SK-N-SH (cell line): ENCODE measurements around the gene GLIPR1L2. TPM values are rescaled to one million over a fixed set of nuclear protein-coding genes. Genes with fewer than 3 reads are reported as not detected.
A peak's percentile ranks its signal among the peaks of the same experiment; 100 is the strongest.

Source experiments
- CTCF ChIA-PET: fragments of 300-600, 350-600 bp; formaldehyde crosslinking; extraction: SDS; loops from one replicate; lab custom pipeline; 2021; lab: Yijun Ruan, JAX
- POLR2A ChIA-PET: fragments of 350-600 bp; sonication (Branson Sonifier 250); formaldehyde crosslinking; extraction: SDS; loops from one replicate; lab custom pipeline; 2020; ENCODE audit warnings: antibody characterized with exemption, inconsistent platforms; lab: Yijun Ruan, JAX
- DNase-seq: peaks from one replicate; pipeline ENCODE4 v3.0.0; 2012
- H2AFZ ChIP-seq: fragments of 200-600 bp; sonication (generic); 2 replicates; pipeline ENCODE4 v1.8.1; 2016; ENCODE audit warnings: antibody characterized with exemption, mild to moderate bottlenecking, low read depth
- H3F3A ChIP-seq: fragments of 200-600 bp; sonication (generic); replicated peaks from 2 replicates; pipeline ENCODE3; 2016; ENCODE audit warnings: antibody characterized with exemption, mild to moderate bottlenecking; ENCODE audit not compliant: insufficient read depth
- H3K27ac ChIP-seq, 2 experiments: fragments of 200-500 bp in 1 of 2; fragments of 200-600 bp in 1 of 2; sonication (Bioruptor generic) in 1 of 2; sonication (generic), shearing (Covaris generic) in 1 of 2; 2 replicates each; pipeline versions ENCODE4 v1.5.1 to v1.6.1; 2014 to 2016; ENCODE audit warnings: low read depth in 2 of 2, inconsistent platforms in 1 of 2, low read length in 1 of 2, mild to moderate bottlenecking in 1 of 2, mixed read lengths in 1 of 2
- H3K27me3 ChIP-seq: fragments of 200-600 bp; sonication (generic), shearing (Covaris generic); 2 replicates; pipeline ENCODE4 v1.6.1; 2016; ENCODE audit warnings: mixed run types; ENCODE audit not compliant: insufficient read depth
- H3K36me3 ChIP-seq, 2 experiments: fragments of 200-500 bp in 1 of 2; fragments of 200-600 bp in 1 of 2; sonication (Bioruptor generic) in 1 of 2; sonication (generic) in 1 of 2; replicated peaks in 1 of 2; 2 replicates each; pipeline versions ENCODE3 to v1.5.1; 2014 to 2016; ENCODE audit warnings: low read length in 1 of 2, mild to moderate bottlenecking in 1 of 2; ENCODE audit not compliant: insufficient read depth in 2 of 2, control insufficient read depth in 1 of 2
- H3K4me1 ChIP-seq, 2 experiments: fragments of 200-500 bp in 1 of 2; fragments of 200-600 bp in 1 of 2; sonication (Bioruptor generic) in 1 of 2; sonication (generic), shearing (Covaris generic) in 1 of 2; 2 replicates each; pipeline versions ENCODE4 v1.5.1 to v1.6.1; 2014 to 2016; ENCODE audit warnings: low read depth in 1 of 2, low read length in 1 of 2, mixed run types in 1 of 2; ENCODE audit not compliant: insufficient read depth in 2 of 2, control insufficient read depth in 1 of 2
- H3K4me2 ChIP-seq: fragments of 200-600 bp; sonication (generic), shearing (Covaris generic); 2 replicates; pipeline ENCODE4 v1.6.1; 2017; ENCODE audit warnings: mixed run types
- H3K4me3 ChIP-seq, 2 experiments: fragments of 200-500 bp in 1 of 2; fragments of 200-600 bp in 1 of 2; sonication (Bioruptor generic) in 1 of 2; sonication (generic), shearing (Covaris generic) in 1 of 2; 2 replicates each; pipeline versions ENCODE4 v1.5.1 to v1.8.1; 2014 to 2016; ENCODE audit warnings: low read depth in 2 of 2, inconsistent platforms in 1 of 2, low read length in 1 of 2, mild to moderate bottlenecking in 1 of 2, mixed read lengths in 1 of 2, moderate library complexity in 1 of 2
- H3K79me2 ChIP-seq: fragments of 200-600 bp; sonication (generic); 2 replicates; pipeline ENCODE4 v1.8.1; 2017; ENCODE audit warnings: mild to moderate bottlenecking; ENCODE audit not compliant: insufficient read depth
- H3K9ac ChIP-seq: fragments of 200-600 bp; sonication (generic); 2 replicates; pipeline ENCODE4 v1.6.1; 2017; ENCODE audit warnings: mixed run types
- H3K9me2 ChIP-seq: fragments of 200-600 bp; sonication (generic); 2 replicates; pipeline ENCODE4 v1.6.1; 2017; ENCODE audit warnings: mixed run types
- H3K9me3 ChIP-seq: fragments of 200-600 bp; sonication (generic); 2 replicates; pipeline ENCODE4 v1.6.1; 2017; ENCODE audit warnings: mixed run types, mild to moderate bottlenecking, moderate library complexity
- H4K20me1 ChIP-seq: fragments of 200-600 bp; sonication (generic); 2 replicates; pipeline ENCODE4 v1.6.1; 2017; ENCODE audit warnings: mild to moderate bottlenecking, mixed run types; ENCODE audit not compliant: insufficient read depth
- CHD2 ChIP-seq: fragments of 150-350 bp; IDR thresholded peaks from 2 replicates; pipeline ENCODE4 v1.6.1; 2018; ENCODE audit warnings: low read length; ENCODE audit not compliant: partially characterized antibody
- ELF1 ChIP-seq: IDR thresholded peaks from 2 replicates; pipeline ENCODE4 v1.4.0; 2012
- EP300 ChIP-seq, 2 experiments: IDR thresholded peaks; 2 replicates each; pipeline versions ENCODE4 v1.4.0 to v1.6.1; 2012; ENCODE audit warnings: borderline replicate concordance in 1 of 2, low read depth in 1 of 2, low read length in 1 of 2
- EZH2phosphoT487 ChIP-seq: fragments of 200-600 bp; sonication (generic); IDR thresholded peaks from 2 replicates; pipeline ENCODE4 v1.6.1; 2017; ENCODE audit warnings: low read depth, mixed run types, mild to moderate bottlenecking, antibody characterized with exemption, moderate library complexity, borderline replicate concordance
- FOXJ3 ChIP-seq: sonication (generic); formaldehyde crosslinking; IDR thresholded peaks from 2 replicates; pipeline ENCODE4 v1.5.1; 2020; ENCODE audit warnings: mild to moderate bottlenecking, missing genetic modification reagents
- FOXM1 ChIP-seq: IDR thresholded peaks from 2 replicates; pipeline ENCODE4 v1.4.0; 2012; ENCODE audit warnings: low read depth, mild to moderate bottlenecking
- GABPA ChIP-seq: IDR thresholded peaks from 2 replicates; pipeline ENCODE4 v1.4.0; 2012; ENCODE audit warnings: low read depth, mild to moderate bottlenecking
- GATA2 ChIP-seq: sonication (generic); formaldehyde crosslinking; IDR thresholded peaks from 2 replicates; pipeline ENCODE4 v1.5.0; 2020; ENCODE audit warnings: mild to moderate bottlenecking, missing genetic modification reagents
- JUND ChIP-seq: IDR thresholded peaks from 2 replicates; pipeline ENCODE4 v1.4.0; 2012
- MAX ChIP-seq: IDR thresholded peaks from 2 replicates; pipeline ENCODE4 v1.4.0; 2012; ENCODE audit warnings: low read depth
- MEF2A ChIP-seq: IDR thresholded peaks from 2 replicates; pipeline ENCODE4 v1.4.0; 2012; ENCODE audit warnings: low read depth, borderline replicate concordance
- MXI1 ChIP-seq: IDR thresholded peaks from 2 replicates; pipeline ENCODE4 v1.6.1; 2012; ENCODE audit warnings: mild to moderate bottlenecking, low read depth, low read length, improper control_type of control experiment
- NFIC ChIP-seq: IDR thresholded peaks from 2 replicates; pipeline ENCODE4 v1.4.0; 2012; ENCODE audit warnings: borderline replicate concordance
- NRF1 ChIP-seq: IDR thresholded peaks from 2 replicates; pipeline ENCODE4 v1.6.1; 2012; ENCODE audit warnings: low read depth, mild to moderate bottlenecking, low read length
- POLR2AphosphoS5 ChIP-seq: IDR thresholded peaks from 2 replicates; pipeline ENCODE4 v1.6.1; 2012; ENCODE audit warnings: low read depth, low read length
- RCOR1 ChIP-seq: fragments of 150-350 bp; IDR thresholded peaks from 2 replicates; pipeline ENCODE4 v1.6.1; 2017; ENCODE audit warnings: antibody characterized with exemption, low read length
- REST ChIP-seq: IDR thresholded peaks from 2 replicates; pipeline ENCODE4 v1.6.1; 2012; ENCODE audit warnings: mild to moderate bottlenecking, low read depth, low read length, moderate library complexity
- RXRA ChIP-seq: IDR thresholded peaks from 2 replicates; pipeline ENCODE4 v1.4.0; 2012; ENCODE audit warnings: low read depth, mild to moderate bottlenecking, borderline replicate concordance
- SIN3A ChIP-seq: IDR thresholded peaks from 2 replicates; pipeline ENCODE4 v1.6.1; 2012; ENCODE audit warnings: low read depth, mild to moderate bottlenecking, low read length, moderate library complexity, borderline replicate concordance
- SMC3 ChIP-seq: IDR thresholded peaks from 2 replicates; pipeline ENCODE4 v1.6.1; 2012; ENCODE audit warnings: low read depth, low read length, improper control_type of control experiment
- TAF1 ChIP-seq: IDR thresholded peaks from 2 replicates; pipeline ENCODE4 v1.6.1; 2012; ENCODE audit warnings: low read depth, mild to moderate bottlenecking, low read length, moderate library complexity, borderline replicate concordance
- TCF12 ChIP-seq: IDR thresholded peaks from 2 replicates; pipeline ENCODE4 v1.4.0; 2012
- USF1 ChIP-seq: IDR thresholded peaks from 2 replicates; pipeline ENCODE4 v1.4.0; 2012; ENCODE audit warnings: low read depth, borderline replicate concordance
- YY1 ChIP-seq: IDR thresholded peaks from 2 replicates; pipeline ENCODE4 v1.4.0; 2012; ENCODE audit warnings: low read depth, mild to moderate bottlenecking
- ZBTB33 ChIP-seq: IDR thresholded peaks from 2 replicates; pipeline ENCODE4 v1.4.0; 2012; ENCODE audit warnings: low read depth, borderline replicate concordance
- polyA plus RNA-seq, 3 experiments: library from polyadenylated mRNA; depleted of rRNA; stranded (reverse); fragments of >200 nt; gene quantifications; 2 replicates each; pipeline ENCODE4 v1.2.3, GENCODE V29; 2012
- TF ChIP-seq, protein P1 (sequence below): IDR thresholded peaks from 2 replicates; pipeline ENCODE4; 2012
- TF ChIP-seq, protein P2 (sequence below): fragments of 150-350 bp; IDR thresholded peaks from 2 replicates; pipeline ENCODE4 v1.6.1; 2017; ENCODE audit warnings: antibody characterized with exemption, low read length, low read depth, borderline replicate concordance

The GLIPR1L2 gene
- polyA plus RNA-seq, 1 of the 3 experiments (the other 2 are of a cell fraction), result 0.13 TPM

DNA sequence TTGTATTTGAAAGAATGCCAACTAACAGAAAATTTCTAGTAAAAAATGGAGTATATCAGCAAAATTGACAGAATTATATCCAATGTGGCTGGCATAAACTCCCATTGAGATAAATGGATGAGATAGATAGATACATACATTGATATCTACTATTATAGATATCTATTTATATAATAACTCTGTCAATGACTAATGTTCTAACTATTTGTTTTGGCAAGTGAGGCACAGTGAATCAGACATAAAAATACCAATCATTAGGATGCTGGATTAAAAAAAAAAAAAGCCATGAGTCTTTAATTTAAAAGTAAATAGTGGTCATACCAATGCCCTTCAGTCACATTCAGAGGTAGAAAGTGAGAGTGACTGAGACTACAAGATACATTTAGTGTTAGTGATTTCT, 56.0 kb downstream of the GLIPR1L2 start:
- H3K4me2 ChIP-seq, result 0 out of 2 replicates have a peak overlapping the region, but pooled peaks have one; percentile 37
- ChIA-PET CTCF (interaction anchor here (1.1 to 1.2 kb wide), 2 partner anchors 14 to 38 kb away, joined by 3 to 4 read pairs; no protein-coding TSS in a partner anchor), POLR2A (no interaction called here)
- H3K27me3 ChIP-seq, result no peaks in the 10 kb centered on the region
- DNase-seq, result no peak
- no peaks in the 10 kb centered on the region for H3K79me2 ChIP-seq
- peaks cover 20% of the 10 kb centered on the region for H3F3A ChIP-seq
- no peak overlapping the region for H2AFZ ChIP-seq
- no peaks in the 10 kb centered on the region for H3K9me2 ChIP-seq
- H3K27ac ChIP-seq, result peak overlapping the region; percentile 16 to 79; a peak in 3 of 4 replicates
- H3K9me3 ChIP-seq, result no peaks in the 10 kb centered on the region
- no peaks in the 10 kb centered on the region for H3K36me3 ChIP-seq
- H3K9ac ChIP-seq, result peak overlapping the region; percentile 52
- no peak overlapping the region for H3K4me3 ChIP-seq
- H3K4me1 ChIP-seq, result peaks cover 0 to 27% of the 10 kb centered on the region in 2 experiments; a peak in 2 of 4 replicates
- no peaks in the 10 kb centered on the region for H4K20me1 ChIP-seq
- no peak for TF ChIP-seq NRF1
- peak; percentile 90 for TF ChIP-seq FOXM1
- TF ChIP-seq REST, result no peak
- no peak for TF ChIP-seq RXRA
- TF ChIP-seq GATA2 (CRISPR knock-in tag), result no peak
- TF ChIP-seq ELF1, result no peak
- TF ChIP-seq ZBTB33, result peak; percentile 64; the same call in 1 of the 2 replicates
- peak; percentile 43; the same call in 1 of the 2 replicates for TF ChIP-seq POLR2AphosphoS5
- TF ChIP-seq, protein P1, sequence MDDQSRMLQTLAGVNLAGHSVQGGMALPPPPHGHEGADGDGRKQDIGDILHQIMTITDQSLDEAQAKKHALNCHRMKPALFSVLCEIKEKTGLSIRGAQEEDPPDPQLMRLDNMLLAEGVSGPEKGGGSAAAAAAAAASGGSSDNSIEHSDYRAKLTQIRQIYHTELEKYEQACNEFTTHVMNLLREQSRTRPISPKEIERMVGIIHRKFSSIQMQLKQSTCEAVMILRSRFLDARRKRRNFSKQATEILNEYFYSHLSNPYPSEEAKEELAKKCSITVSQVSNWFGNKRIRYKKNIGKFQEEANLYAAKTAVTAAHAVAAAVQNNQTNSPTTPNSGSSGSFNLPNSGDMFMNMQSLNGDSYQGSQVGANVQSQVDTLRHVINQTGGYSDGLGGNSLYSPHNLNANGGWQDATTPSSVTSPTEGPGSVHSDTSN, result peak; percentile 94
- no peak for TF ChIP-seq TAF1
- TF ChIP-seq SIN3A, result no peak
- peak in 1 of 2 experiments; percentile 93; a peak in 2 of 4 replicates for TF ChIP-seq EP300 (IDR thresholded peaks at IDR 0.05; ENCODE audit: borderline replicate concordance in 1 of 2, low read depth in 1 of 2, low read length in 1 of 2)
- TF ChIP-seq CHD2, result no peak
- TF ChIP-seq MXI1, result no peak
- no peak for TF ChIP-seq FOXJ3 (CRISPR knock-in tag)
- TF ChIP-seq TCF12, result peak; percentile 93
- no peak; the same call in 1 of the 2 replicates for TF ChIP-seq EZH2phosphoT487
- no peak for TF ChIP-seq SMC3
- no peak for TF ChIP-seq RCOR1
- TF ChIP-seq GABPA, result no peak
- TF ChIP-seq MEF2A, result peak; percentile 87
- TF ChIP-seq, protein P2, sequence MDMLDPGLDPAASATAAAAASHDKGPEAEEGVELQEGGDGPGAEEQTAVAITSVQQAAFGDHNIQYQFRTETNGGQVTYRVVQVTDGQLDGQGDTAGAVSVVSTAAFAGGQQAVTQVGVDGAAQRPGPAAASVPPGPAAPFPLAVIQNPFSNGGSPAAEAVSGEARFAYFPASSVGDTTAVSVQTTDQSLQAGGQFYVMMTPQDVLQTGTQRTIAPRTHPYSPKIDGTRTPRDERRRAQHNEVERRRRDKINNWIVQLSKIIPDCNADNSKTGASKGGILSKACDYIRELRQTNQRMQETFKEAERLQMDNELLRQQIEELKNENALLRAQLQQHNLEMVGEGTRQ, result no peak
- TF ChIP-seq NFIC, result peak; percentile 93
- peak; percentile 93 for TF ChIP-seq JUND
- no peak for TF ChIP-seq MAX
- TF ChIP-seq USF1, result no peak
- TF ChIP-seq YY1, result no peak; the same call in 1 of the 2 replicates
